ENCODE measurements around the gene PHACTR1.

The PHACTR1 gene

GRCh38 chr6:13268913-13269518, 552.4 kb downstream of the PHACTR1 start:
- DNase-seq (ENCODE audit: low spot score): no peak

- DNase-seq (ENCODE audit: low spot score): no peak
Measured at GRCh38 chr6:13272131-13273046, 555.8 kb downstream of the PHACTR1 start.

- DNase-seq (ENCODE audit: low spot score): no peak
Measured at GRCh38 chr6:13273202-13273930, 556.8 kb downstream of the PHACTR1 start.

GRCh38 chr6:13273931-13274706, 557.6 kb downstream of the PHACTR1 start:
- DNase-seq (ENCODE audit: low spot score): peak; percentile 53

GRCh38 chr6:13274707-13275434, 558.3 kb downstream of the PHACTR1 start:
- no peak for DNase-seq (ENCODE audit: low spot score)

- DNase-seq (ENCODE audit: low spot score): no peak
Measured at GRCh38 chr6:13275435-13275989, 558.9 kb downstream of the PHACTR1 start.

GRCh38 chr6:13277231-13277630, 560.7 kb downstream of the PHACTR1 start:
- no peak for DNase-seq (ENCODE audit: low spot score)

GRCh38 chr6:13278164-13278563, 561.6 kb downstream of the PHACTR1 start:
- DNase-seq (ENCODE audit: low spot score): no peak

- no peak for DNase-seq (ENCODE audit: low spot score)
Measured at GRCh38 chr6:13278991-13279390, 562.4 kb downstream of the PHACTR1 start.

GRCh38 chr6:13280254-13280653, 563.7 kb downstream of the PHACTR1 start:
- DNase-seq (ENCODE audit: low spot score): no peak

- DNase-seq (ENCODE audit: low spot score): no peak
Measured at GRCh38 chr6:13281686-13282085, 565.1 kb downstream of the PHACTR1 start.

- DNase-seq (ENCODE audit: low spot score): no peak
Measured at GRCh38 chr6:13282393-13283069, 566.0 kb downstream of the PHACTR1 start.

- no peak for DNase-seq (ENCODE audit: low spot score)
Measured at GRCh38 chr6:13283331-13283730, 566.8 kb downstream of the PHACTR1 start.

- DNase-seq (ENCODE audit: low spot score): no peak
Measured at GRCh38 chr6:13284646-13285045, 568.1 kb downstream of the PHACTR1 start.

GRCh38 chr6:13285705-13286104, 569.1 kb downstream of the PHACTR1 start:
- DNase-seq (ENCODE audit: low spot score): no peak

- no peak for DNase-seq (ENCODE audit: low spot score)
Measured at GRCh38 chr6:13286181-13286580, 569.6 kb downstream of the PHACTR1 start.

GRCh38 chr6:13287104-13287503, 570.5 kb downstream of the PHACTR1 start:
- DNase-seq (ENCODE audit: low spot score): no peak

- DNase-seq (ENCODE audit: low spot score): no peak
Measured at GRCh38 chr6:13288481-13288880, 571.9 kb downstream of the PHACTR1 start.

GRCh38 chr6:13288969-13289391, 572.4 kb downstream of the PHACTR1 start:
- no peak for DNase-seq (ENCODE audit: low spot score)

GRCh38 chr6:13289789-13290318, 573.3 kb downstream of the PHACTR1 start:
- DNase-seq (ENCODE audit: low spot score): no peak

Data from CD4-positive, alpha-beta T cell treated with Interleukin-15 for 4 hours (primary cell).